Activated CD4-positive, alpha-beta memory T cell treated with anti-CD3 and anti-CD28 coated beads for 36 hours (primary cell): ENCODE results near the gene CDC42BPA. TPM values are rescaled to one million over a fixed set of nuclear protein-coding genes. Genes with fewer than 3 reads are reported as not detected.

Experiments
- CTCF ChIA-PET: fragments of 350-600 bp; sonication (Branson Sonifier 250); formaldehyde crosslinking; loops from one replicate; lab custom pipeline; 2021; ENCODE audit warnings: antibody characterized with exemption, inconsistent platforms; lab: Charles Lee
- POLR2A ChIA-PET: fragments of 350-600 bp; sonication (Branson Sonifier 250); formaldehyde crosslinking; loops from one replicate; lab custom pipeline; 2021; ENCODE audit warnings: antibody characterized with exemption; lab: Charles Lee
- DNase-seq: peaks from one replicate; pipeline ENCODE4 v3.0.0-alpha.2; 2020
- H3K27ac Mint-ChIP-seq: one replicate; pipeline ENCODE4 v1.8.0; 2021; ENCODE audit warnings: mixed read lengths
- H3K27me3 Mint-ChIP-seq: one replicate; pipeline ENCODE4 v1.8.0; 2021; ENCODE audit warnings: mixed read lengths
- H3K36me3 Mint-ChIP-seq: one replicate; pipeline ENCODE4 v1.8.0; 2021; ENCODE audit warnings: mixed read lengths
- H3K4me1 Mint-ChIP-seq: one replicate; pipeline ENCODE4 v1.8.0; 2021; ENCODE audit warnings: low read depth, mixed read lengths
- H3K4me3 Mint-ChIP-seq: one replicate; pipeline ENCODE4 v1.8.0; 2021; ENCODE audit warnings: mild to moderate bottlenecking, mixed read lengths
- H3K9me3 Mint-ChIP-seq: one replicate; pipeline ENCODE4 v1.8.0; 2021; ENCODE audit warnings: mixed read lengths
- intact Hi-C: fragments of 100-400 bp; cut with micrococcal nuclease; formaldehyde crosslinking; loops from one replicate; pipeline ENCODE4 v1.15.1; 2023
- total RNA-seq, 2 experiments: library from RNA; stranded (reverse); gene quantifications; one replicate each; pipeline ENCODE4 v1.2.3, GENCODE V29; 2021

CDC42BPA gene
- total RNA-seq, 2 experiments from 2014 or later: 2.1 to 3.1 TPM

- Mint-ChIP-seq H3K9me3 (no peaks in the 10 kb centered on the region), H3K27ac (no peak overlapping the region), H3K4me1 (no peaks in the 10 kb centered on the region), H3K27me3 (no peaks in the 10 kb centered on the region), H3K4me3 (no peak overlapping the region), H3K36me3 (peaks cover 1% of the 10 kb centered on the region)
- CTCF ChIA-PET: no interaction called here
- POLR2A ChIA-PET: no interaction called here
- intact Hi-C loops: no loop called here
- no peak for DNase-seq
Observed at GRCh38 chr1:226979517-226980121, 338.7 kb downstream of the CDC42BPA start.

- ChIA-PET POLR2A (no interaction called here), CTCF (no interaction called here)
- Mint-ChIP-seq H3K4me1 (no peaks in the 10 kb centered on the region), H3K9me3 (no peaks in the 10 kb centered on the region), H3K27me3 (no peaks in the 10 kb centered on the region), H3K36me3 (peaks cover 1% of the 10 kb centered on the region), H3K4me3 (no peak overlapping the region), H3K27ac (no peak overlapping the region)
- intact Hi-C loops: no loop called here
- DNase-seq: no peak
Observed at GRCh38 chr1:226979115-226979516, 339.2 kb downstream of the CDC42BPA start.

GRCh38 chr1:226978432-226979114 is 339.7 kb downstream of the CDC42BPA start:
- POLR2A ChIA-PET: no interaction called here
- intact Hi-C loops: no loop called here
- H3K27me3 Mint-ChIP-seq: no peaks in the 10 kb centered on the region

GRCh38 chr1:226977643-226978431 is 340.5 kb downstream of the CDC42BPA start:
- CTCF ChIA-PET: no interaction called here
- H3K4me3 Mint-ChIP-seq: no peak overlapping the region
- intact Hi-C loops: no loop called here
- DNase-seq: no peak
- no peaks in the 10 kb centered on the region for H3K36me3 Mint-ChIP-seq
- H3K4me1 Mint-ChIP-seq: no peaks in the 10 kb centered on the region
- H3K27me3 Mint-ChIP-seq: no peaks in the 10 kb centered on the region
- no peak overlapping the region for H3K27ac Mint-ChIP-seq
- POLR2A ChIA-PET: no interaction called here
- no peaks in the 10 kb centered on the region for H3K9me3 Mint-ChIP-seq

More at GRCh38 chr1:226978432-226979114, 339.7 kb downstream of the CDC42BPA start:
- CTCF ChIA-PET: no interaction called here
- no peaks in the 10 kb centered on the region for H3K9me3 Mint-ChIP-seq
- H3K36me3 Mint-ChIP-seq: peaks cover 1% of the 10 kb centered on the region
- DNase-seq: no peak
- H3K27ac Mint-ChIP-seq: no peak overlapping the region
- H3K4me3 Mint-ChIP-seq: no peak overlapping the region
- no peaks in the 10 kb centered on the region for H3K4me1 Mint-ChIP-seq

- Mint-ChIP-seq H3K4me3 (no peak overlapping the region), H3K9me3 (no peaks in the 10 kb centered on the region), H3K36me3 (no peaks in the 10 kb centered on the region), H3K27me3 (no peaks in the 10 kb centered on the region), H3K4me1 (no peaks in the 10 kb centered on the region), H3K27ac (no peak overlapping the region)
- DNase-seq: no peak
- intact Hi-C loops: no loop called here
- CTCF ChIA-PET: no interaction called here
- POLR2A ChIA-PET: no interaction called here
Observed at GRCh38 chr1:226976978-226977642, 341.2 kb downstream of the CDC42BPA start.

- POLR2A ChIA-PET: no interaction called here
- Mint-ChIP-seq H3K27ac (no peak overlapping the region), H3K27me3 (no peaks in the 10 kb centered on the region), H3K9me3 (peaks cover 6% of the 10 kb centered on the region), H3K36me3 (peaks cover 7% of the 10 kb centered on the region), H3K4me1 (peaks cover 2% of the 10 kb centered on the region), H3K4me3 (no peak overlapping the region)
- intact Hi-C loops: no loop called here
- DNase-seq: no peak
- CTCF ChIA-PET: no interaction called here
Observed at GRCh38 chr1:226976276-226976977, 341.9 kb downstream of the CDC42BPA start.

- Mint-ChIP-seq H3K27ac (no peak overlapping the region), H3K36me3 (peaks cover 7% of the 10 kb centered on the region), H3K4me3 (no peak overlapping the region), H3K4me1 (peaks cover 2% of the 10 kb centered on the region), H3K27me3 (no peaks in the 10 kb centered on the region), H3K9me3 (peaks cover 6% of the 10 kb centered on the region)
- ChIA-PET CTCF (no interaction called here), POLR2A (no interaction called here)
- intact Hi-C loops: no loop called here
- no peak for DNase-seq
Observed at GRCh38 chr1:226975259-226976250, 342.7 kb downstream of the CDC42BPA start.

GRCh38 chr1:226974544-226975258 is 343.6 kb downstream of the CDC42BPA start:
- Mint-ChIP-seq H3K27ac (no peak overlapping the region), H3K9me3 (peaks cover 6% of the 10 kb centered on the region), H3K4me3 (no peak overlapping the region), H3K27me3 (no peaks in the 10 kb centered on the region), H3K4me1 (peaks cover 2% of the 10 kb centered on the region), H3K36me3 (peaks cover 11% of the 10 kb centered on the region)
- no peak for DNase-seq
- CTCF ChIA-PET: no interaction called here
- intact Hi-C loops: no loop called here
- POLR2A ChIA-PET: no interaction called here

GRCh38 chr1:226973898-226974543 is 344.3 kb downstream of the CDC42BPA start:
- CTCF ChIA-PET: no interaction called here
- Mint-ChIP-seq H3K36me3 (peaks cover 14% of the 10 kb centered on the region), H3K9me3 (peaks cover 6% of the 10 kb centered on the region), H3K4me1 (peaks cover 2% of the 10 kb centered on the region), H3K27me3 (no peaks in the 10 kb centered on the region), H3K27ac (no peak overlapping the region), H3K4me3 (no peak overlapping the region)
- intact Hi-C loops: no loop called here
- POLR2A ChIA-PET: no interaction called here
- DNase-seq: no peak

GRCh38 chr1:226973371-226973897 is 344.9 kb downstream of the CDC42BPA start:
- CTCF ChIA-PET: no interaction called here
- intact Hi-C loops: no loop called here

More at GRCh38 chr1:226973371-226973897, 344.9 kb downstream of the CDC42BPA start:
- POLR2A ChIA-PET: no interaction called here
- peaks cover 2% of the 10 kb centered on the region for H3K4me1 Mint-ChIP-seq
- H3K36me3 Mint-ChIP-seq: peaks cover 18% of the 10 kb centered on the region
- H3K4me3 Mint-ChIP-seq: no peak overlapping the region
- H3K27me3 Mint-ChIP-seq: no peaks in the 10 kb centered on the region
- no peak for DNase-seq
- peaks cover 6% of the 10 kb centered on the region for H3K9me3 Mint-ChIP-seq
- no peak overlapping the region for H3K27ac Mint-ChIP-seq
